Mucosa of descending colon (tissue), 3 donors: ENCODE measurements around the gene CFAP69. TPM values are rescaled to one million over a fixed set of nuclear protein-coding genes. Genes with fewer than 3 reads are reported as not detected.
"Not testable (repeated sequence)": the region's sequence is repeated elsewhere in the genome, so short reads cannot be mapped to it uniquely, and the experiment has no call there.

Source experiments
- ATAC-seq: fragments of 200-7000 bp; cut with Tn5 transposase; one replicate; pipeline ENCODE4 v1.9.1; 2020; ENCODE audit warnings: mild to moderate bottlenecking, moderate library complexity
- DNase-seq, 3 donors: peaks; one replicate each; pipeline ENCODE4 v3.0.0-alpha.2; 2020
- H3K36me3 ChIP-seq: fragments of 200-600 bp; one replicate; pipeline ENCODE4 v1.8.0; 2021; ENCODE audit warnings: low read depth, mild to moderate bottlenecking
- H3K4me1 ChIP-seq: fragments of 200-600 bp; one replicate; pipeline ENCODE4 v1.8.0; 2021; ENCODE audit warnings: low read depth, mild to moderate bottlenecking
- H3K4me3 ChIP-seq: fragments of 200-600 bp; one replicate; pipeline ENCODE4 v1.8.0; 2021; ENCODE audit warnings: mild to moderate bottlenecking
- H3K9me3 ChIP-seq: fragments of 200-600 bp; one replicate; pipeline ENCODE4 v1.8.0; 2021; ENCODE audit warnings: mild to moderate bottlenecking
- CTCF ChIP-seq: fragments of 200-600 bp; IDR thresholded peaks from one replicate; pipeline ENCODE4 v1.8.0; 2022; ENCODE audit warnings: antibody characterized with exemption, mild to moderate bottlenecking
- intact Hi-C, 2 donors: fragments of 100-400 bp; cut with DNase I in 1 of 2; cut with micrococcal nuclease in 1 of 2; formaldehyde crosslinking; loops; one replicate each; pipeline versions ENCODE4 v1.11.0 to v1.11.1; 2022; cut with DNase I, micrococcal nuclease
- total RNA-seq, 3 donors: library from RNA; stranded (reverse); fragmentation: NEBNext Ultra II Directional in 2 of 3; extraction: Animal tissue kit (Norgen Biotek cat#: 25700) in 2 of 3; gene quantifications; one replicate each; pipeline versions ENCODE4 v1.2.1 to v1.2.4, GENCODE V29; 2021 to 2023
- donor health status: DM: no; HTN: no; CAD: no; lungs with moderate emphysema.
- donor health status: DM: no; HTN: no; CAD: no.
- donor health status: DM: no; HTN: yes; CAD: no.

The CFAP69 gene
- total RNA-seq, 3 donors from 2014 or later, result 4.2 to 7.2 (median 4.5) TPM

DNA sequence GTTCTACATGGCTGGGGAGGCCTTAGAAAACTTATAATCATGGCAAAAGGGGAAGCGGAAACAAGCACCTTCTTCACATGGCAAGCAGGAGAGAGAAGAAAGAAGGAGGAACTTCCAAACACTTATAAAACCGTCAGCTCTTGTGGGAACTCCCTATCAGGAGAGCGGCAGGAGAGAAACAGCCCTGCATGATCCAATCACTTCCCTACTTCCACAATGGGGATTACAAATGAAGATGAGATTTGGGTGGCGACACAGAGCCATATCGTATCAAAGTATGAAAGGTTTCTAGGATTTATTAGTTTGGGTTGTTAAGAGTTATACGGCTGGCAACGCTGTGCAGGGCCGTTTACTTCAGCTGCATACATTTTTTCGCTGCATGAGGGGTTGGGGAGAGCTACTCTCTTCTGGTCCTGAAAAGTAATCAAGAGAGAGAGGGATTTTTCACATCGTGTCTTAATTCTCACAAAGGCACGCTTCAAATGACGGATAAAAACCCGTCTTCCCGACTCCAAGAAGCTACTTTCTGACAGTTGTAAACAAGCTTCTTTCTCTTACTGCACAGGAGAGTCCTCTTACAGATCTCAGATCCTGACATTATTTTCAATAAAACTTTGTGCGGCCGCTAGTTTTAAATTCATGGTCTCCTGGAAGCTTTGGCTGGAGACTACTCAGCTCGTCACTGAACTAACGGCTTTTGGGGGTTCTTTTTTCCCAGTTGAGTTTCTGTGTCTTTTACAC is 100.8 kb downstream of the CFAP69 start:
- ATAC-seq (peak; percentile 70), DNase-seq (peak in 1 of 3 donors; percentile 60)
- Histone ChIP-seq H3K4me1 (peaks cover 9% of the 10 kb centered on the region), H3K36me3 (no peaks in the 10 kb centered on the region), H3K9me3 (no peaks in the 10 kb centered on the region), H3K4me3 (peak overlapping the region; percentile 71)
- intact Hi-C loops, result no loop called here
- no peak for TF ChIP-seq CTCF

DNA sequence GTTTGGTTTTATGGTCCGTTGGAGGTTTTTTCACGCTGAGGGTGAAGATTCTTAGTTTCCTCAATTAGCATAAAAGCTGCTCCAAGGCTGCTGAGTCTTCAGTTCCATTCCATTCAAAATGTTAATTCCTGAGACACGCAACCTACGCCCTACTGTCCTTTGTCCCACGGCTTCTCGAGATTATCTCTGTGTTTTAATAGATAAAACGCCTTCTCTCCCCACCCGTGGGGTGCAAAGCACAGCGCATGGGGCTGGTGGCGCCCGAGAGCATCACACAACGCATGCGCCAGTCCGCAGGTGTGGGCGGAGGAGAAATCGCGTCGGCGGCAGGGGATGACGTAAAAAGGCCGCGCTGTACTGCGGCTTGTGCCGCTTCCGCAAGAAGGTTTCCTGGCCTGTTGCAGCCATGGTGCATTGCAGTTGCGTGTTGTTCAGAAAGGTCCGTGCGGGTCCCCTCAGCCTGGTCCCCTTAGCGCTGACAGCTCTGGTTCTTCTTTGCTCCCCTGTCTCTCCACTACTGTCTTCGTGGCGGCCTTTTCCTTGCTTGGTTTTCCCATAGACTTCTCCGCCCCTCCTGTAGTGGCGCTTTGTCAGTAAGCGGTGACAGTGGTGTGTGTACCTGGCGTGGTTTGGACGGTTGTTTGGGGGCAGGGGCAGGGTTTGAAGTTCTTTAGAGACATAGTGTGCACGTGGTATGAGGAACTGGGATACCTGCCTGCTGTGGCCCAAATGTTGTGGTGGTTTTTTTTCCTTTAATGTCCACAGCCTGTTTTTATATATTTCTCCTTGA is 101.6 kb downstream of the CFAP69 start, which contains the start of gene GTPBP10:
Gene GTPBP10 (plus strand): TSS at position 381 of the 790 bp plus-strand sequence. CDS start 26 bp downstream, at position 407.
- intact Hi-C loops, result no loop called here
- peak within 1 kb of the TSS; percentile 71 for H3K4me3 ChIP-seq
- no peaks in the 10 kb centered on the region for H3K36me3 ChIP-seq
- peak; percentile 96 to 97 (median 97) for DNase-seq
- peak; percentile 99 for ATAC-seq
- no peaks in the 10 kb centered on the region for H3K9me3 ChIP-seq
- H3K4me1 ChIP-seq, result peaks cover 9% of the 10 kb centered on the region
- peak; percentile 75 for TF ChIP-seq CTCF

DNA sequence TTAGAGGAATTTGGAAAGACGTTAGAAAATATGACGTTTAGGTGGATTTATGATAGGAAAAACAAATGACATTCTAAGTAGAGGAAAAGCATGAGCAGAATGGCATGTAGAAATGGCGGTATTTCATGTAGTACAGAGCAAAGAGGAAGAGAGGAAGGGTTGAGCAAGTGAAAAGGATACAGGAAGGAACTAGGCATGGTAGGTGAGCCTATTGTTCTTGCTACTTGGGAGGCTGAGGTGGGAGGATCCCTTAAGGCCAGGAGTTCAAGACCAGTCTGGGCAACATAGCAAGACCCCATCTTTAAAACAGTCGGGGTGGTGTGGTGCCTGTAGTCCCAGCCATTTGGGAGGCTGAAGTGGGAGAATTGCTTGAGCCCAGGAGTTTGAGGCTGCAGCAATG is 102.8 kb downstream of the CFAP69 start:
- ATAC-seq, result no peak
- H3K4me1 ChIP-seq, result peaks cover 9% of the 10 kb centered on the region
- H3K9me3 ChIP-seq, result no peaks in the 10 kb centered on the region
- TF ChIP-seq CTCF, result no peak
- no peak for DNase-seq
- no peaks in the 10 kb centered on the region for H3K36me3 ChIP-seq
- no peak overlapping the region for H3K4me3 ChIP-seq
- intact Hi-C loops, result no loop called here

GRCh38 chr7:90349305-90349704 is 104.3 kb downstream of the CFAP69 start:
- no peak for DNase-seq
- ATAC-seq, result no peak
- no peak overlapping the region for H3K4me3 ChIP-seq
- intact Hi-C loops, result no loop called here
- no peaks in the 10 kb centered on the region for H3K36me3 ChIP-seq
- peaks cover 9% of the 10 kb centered on the region for H3K4me1 ChIP-seq
- H3K9me3 ChIP-seq, result no peaks in the 10 kb centered on the region
- no peak for TF ChIP-seq CTCF

- H3K9me3 ChIP-seq, ATAC-seq, H3K4me1 ChIP-seq, H3K36me3 ChIP-seq, intact Hi-C loops, DNase-seq, H3K4me3 ChIP-seq: not testable (repeated sequence)
These were observed 105.1 kb downstream of the CFAP69 start for GRCh38 chr7:90350032-90350431.

DNA sequence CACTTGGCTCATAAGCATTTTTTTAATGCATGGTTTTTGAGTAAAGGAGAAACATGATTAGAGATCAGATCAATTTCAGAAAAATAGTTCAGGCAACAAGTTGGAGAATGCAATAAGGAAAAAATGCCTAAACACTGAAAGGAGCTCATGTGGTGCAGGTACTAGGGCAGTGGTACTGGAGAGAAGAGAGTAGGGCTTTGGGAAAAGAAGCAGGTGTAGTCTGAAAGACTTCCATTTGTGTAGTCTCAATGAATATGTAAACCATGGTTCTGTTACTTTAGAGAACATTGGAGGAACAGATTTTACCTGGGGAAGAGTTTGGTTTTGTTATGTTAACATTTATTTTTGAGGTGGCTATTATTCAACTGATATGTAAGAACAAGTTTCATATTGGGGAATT is 107.0 kb downstream of the CFAP69 start:
- Histone ChIP-seq H3K4me1 (peaks cover 9% of the 10 kb centered on the region), H3K36me3 (no peaks in the 10 kb centered on the region), H3K9me3 (no peaks in the 10 kb centered on the region), H3K4me3 (no peak overlapping the region)
- intact Hi-C loops, result no loop called here
- DNase-seq, result no peak
- TF ChIP-seq CTCF, result no peak
- ATAC-seq, result no peak
